Uterus (tissue), 2 donors: Measurements from ENCODE around the gene COMMD9.

Experiments
- POLR2A ChIP-seq, 2 donors: fragments of 450-650 bp; IDR thresholded peaks; one replicate each; pipeline ENCODE4 v1.6.1; 2016; ENCODE audit warnings: antibody characterized with exemption in 2 of 2, mild to moderate bottlenecking in 1 of 2, moderate library complexity in 1 of 2
- TF ChIP-seq, protein P1 (sequence below), 4 experiments: fragments of 200-600 bp in 2 of 4; fragments of 450-650 bp in 2 of 4; sonication (generic) in 2 of 4; IDR thresholded peaks; one replicate each; pipeline ENCODE4 v1.5.1; 2016 to 2019; ENCODE audit warnings: antibody characterized with exemption in 4 of 4, mild to moderate bottlenecking in 2 of 4, moderate library complexity in 1 of 4

DNA sequence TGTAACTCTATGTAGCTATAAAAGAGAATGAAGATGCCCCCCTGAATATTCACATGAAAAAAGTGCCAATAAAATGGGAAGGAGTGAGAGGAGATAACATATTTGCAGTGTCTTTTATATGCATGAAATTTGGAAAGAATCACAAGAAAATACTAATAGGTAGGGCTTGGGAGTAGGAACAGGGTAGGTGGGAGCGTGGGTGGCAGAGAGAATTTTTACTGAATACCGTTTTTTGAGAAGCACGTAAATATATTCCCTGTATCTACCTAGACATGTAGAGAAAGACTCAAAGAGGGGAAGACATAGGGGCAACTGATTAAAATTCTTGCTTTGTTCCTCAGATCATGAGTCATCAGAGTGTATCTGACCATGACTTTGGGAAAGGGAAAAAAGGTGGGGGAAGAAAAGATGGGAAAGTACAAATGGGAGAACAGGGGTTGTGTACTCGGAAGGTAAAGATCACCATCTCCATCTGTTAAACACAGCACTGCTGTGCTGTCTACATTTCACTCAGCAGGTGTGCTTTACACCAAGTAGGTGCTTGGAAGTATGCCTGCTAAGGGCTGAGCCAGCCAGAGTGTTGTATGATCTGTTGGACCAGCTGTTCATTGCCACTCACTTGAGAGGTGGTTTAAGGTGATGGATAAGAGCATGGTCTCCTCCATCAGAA is 22.8 kb upstream of the COMMD9 start:
- TF ChIP-seq, protein P1, sequence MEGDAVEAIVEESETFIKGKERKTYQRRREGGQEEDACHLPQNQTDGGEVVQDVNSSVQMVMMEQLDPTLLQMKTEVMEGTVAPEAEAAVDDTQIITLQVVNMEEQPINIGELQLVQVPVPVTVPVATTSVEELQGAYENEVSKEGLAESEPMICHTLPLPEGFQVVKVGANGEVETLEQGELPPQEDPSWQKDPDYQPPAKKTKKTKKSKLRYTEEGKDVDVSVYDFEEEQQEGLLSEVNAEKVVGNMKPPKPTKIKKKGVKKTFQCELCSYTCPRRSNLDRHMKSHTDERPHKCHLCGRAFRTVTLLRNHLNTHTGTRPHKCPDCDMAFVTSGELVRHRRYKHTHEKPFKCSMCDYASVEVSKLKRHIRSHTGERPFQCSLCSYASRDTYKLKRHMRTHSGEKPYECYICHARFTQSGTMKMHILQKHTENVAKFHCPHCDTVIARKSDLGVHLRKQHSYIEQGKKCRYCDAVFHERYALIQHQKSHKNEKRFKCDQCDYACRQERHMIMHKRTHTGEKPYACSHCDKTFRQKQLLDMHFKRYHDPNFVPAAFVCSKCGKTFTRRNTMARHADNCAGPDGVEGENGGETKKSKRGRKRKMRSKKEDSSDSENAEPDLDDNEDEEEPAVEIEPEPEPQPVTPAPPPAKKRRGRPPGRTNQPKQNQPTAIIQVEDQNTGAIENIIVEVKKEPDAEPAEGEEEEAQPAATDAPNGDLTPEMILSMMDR (IDR thresholded peaks at IDR 0.05) = no peak
- no peak for TF ChIP-seq POLR2A (IDR thresholded peaks at IDR 0.05)
